ENCODE data around the gene NLRP6.

- TF ChIP-seq FOXA1 (IDR thresholded peaks at IDR 0.05) (no peak), BHLHE40 (IDR thresholded peaks at IDR 0.05; ENCODE audit: borderline replicate concordance) (no peak), FOXM1 (IDR thresholded peaks at IDR 0.05; ENCODE audit: borderline replicate concordance) (no peak), TARDBP (IDR thresholded peaks at IDR 0.05) (no peak), HDGF (IDR thresholded peaks at IDR 0.05; ENCODE audit: borderline replicate concordance) (no peak), FOXK2 (IDR thresholded peaks at IDR 0.05) (no peak), ELF4 (IDR thresholded peaks at IDR 0.05) (no peak), SP1 (IDR thresholded peaks at IDR 0.05) (no peak), ZNF384 (IDR thresholded peaks at IDR 0.05) (no peak), SUZ12 (IDR thresholded peaks at IDR 0.05) (no peak)
These were observed 25.2 kb downstream of the NLRP6 start for GRCh38 chr11:303363-303762.

All from HEK293T (cell line).